ENCODE data around the gene MIS18BP1. TPM values are rescaled to one million over a fixed set of nuclear protein-coding genes. Genes with fewer than 3 reads are reported as not detected.

MIS18BP1 gene
- total RNA-seq, 2 experiments from 2014 or later: 20.1 to 20.3 TPM

- no peak overlapping the region for H3K27ac Mint-ChIP-seq
- H3K36me3 Mint-ChIP-seq (ENCODE audit: low read depth): peaks cover 14% of the 10 kb centered on the region
- Histone ChIP-seq H3K4me3 (ENCODE audit: low read length) (no peak overlapping the region), H3K36me3 (ENCODE audit: insufficient read depth, low read length) (no peaks in the 10 kb centered on the region), H3K27me3 (ENCODE audit: control insufficient read depth in 1 of 2, insufficient read depth in 2 of 2, low read length in 2 of 2) (no peaks in the 10 kb centered on the region), H3K9me3 (ENCODE audit: control insufficient read depth in 1 of 2, insufficient read depth in 1 of 2, low read length in 2 of 2) (no peaks in the 10 kb centered on the region), H3K27ac (ENCODE audit: low read depth in 1 of 2, low read length in 2 of 2) (no peak overlapping the region), H3K4me1 (ENCODE audit: insufficient read depth, low read length) (no peaks in the 10 kb centered on the region)
- ChIA-PET CTCF (no interaction called here), POLR2A (no interaction called here)
- no peak overlapping the region for H3K4me3 Mint-ChIP-seq
- TF ChIP-seq CTCF (IDR thresholded peaks at IDR 0.05): no peak
- no peaks in the 10 kb centered on the region for H3K9me3 Mint-ChIP-seq
- H3K27me3 Mint-ChIP-seq: no peaks in the 10 kb centered on the region
- ATAC-seq (ENCODE audit: poor library complexity): no peak
- H3K4me1 Mint-ChIP-seq (ENCODE audit: low read depth): no peaks in the 10 kb centered on the region
- intact Hi-C loops (cut with DNase I, micrococcal nuclease): no loop called here
- no peak for DNase-seq
These were observed 71.7 kb downstream of the MIS18BP1 start for GRCh38 chr14:45181329-45181728.

- H3K27ac ChIP-seq (ENCODE audit: low read depth in 1 of 2, low read length in 2 of 2): no peak overlapping the region
- no peaks in the 10 kb centered on the region for H3K27me3 ChIP-seq (ENCODE audit: control insufficient read depth in 1 of 2, insufficient read depth in 2 of 2, low read length in 2 of 2)
- H3K27ac Mint-ChIP-seq: no peak overlapping the region
- DNase-seq: peak in 2 of 14 experiments; percentile 3 to 19
- no peaks in the 10 kb centered on the region for H3K36me3 ChIP-seq (ENCODE audit: insufficient read depth, low read length)
- no peak overlapping the region for H3K4me3 Mint-ChIP-seq
- no peak for ATAC-seq (ENCODE audit: poor library complexity)
- H3K9me3 ChIP-seq (ENCODE audit: control insufficient read depth in 1 of 2, insufficient read depth in 1 of 2, low read length in 2 of 2): no peaks in the 10 kb centered on the region
- intact Hi-C loops (cut with DNase I, micrococcal nuclease): no loop called here
- ChIA-PET CTCF (no interaction called here), POLR2A (no interaction called here)
- H3K27me3 Mint-ChIP-seq: no peaks in the 10 kb centered on the region
- no peak overlapping the region for H3K4me3 ChIP-seq (ENCODE audit: low read length)
- no peak for TF ChIP-seq CTCF (IDR thresholded peaks at IDR 0.05)
- no peaks in the 10 kb centered on the region for H3K9me3 Mint-ChIP-seq
- no peaks in the 10 kb centered on the region for H3K4me1 ChIP-seq (ENCODE audit: insufficient read depth, low read length)
- peaks cover 8% of the 10 kb centered on the region for H3K36me3 Mint-ChIP-seq (ENCODE audit: low read depth)
- no peaks in the 10 kb centered on the region for H3K4me1 Mint-ChIP-seq (ENCODE audit: low read depth)
These were observed 75.9 kb downstream of the MIS18BP1 start for GRCh38 chr14:45177076-45177475.

GRCh38 chr14:45169906-45170305 is 83.1 kb downstream of the MIS18BP1 start:
- intact Hi-C loops (cut with DNase I, micrococcal nuclease): no loop called here
- Histone ChIP-seq H3K27ac (ENCODE audit: low read depth in 1 of 2, low read length in 2 of 2) (no peak overlapping the region), H3K4me3 (ENCODE audit: low read length) (no peak overlapping the region), H3K9me3 (ENCODE audit: control insufficient read depth in 1 of 2, insufficient read depth in 1 of 2, low read length in 2 of 2) (no peaks in the 10 kb centered on the region), H3K27me3 (ENCODE audit: control insufficient read depth in 1 of 2, insufficient read depth in 2 of 2, low read length in 2 of 2) (no peaks in the 10 kb centered on the region), H3K4me1 (ENCODE audit: insufficient read depth, low read length) (no peaks in the 10 kb centered on the region), H3K36me3 (ENCODE audit: insufficient read depth, low read length) (no peaks in the 10 kb centered on the region)
- Mint-ChIP-seq H3K27ac (no peak overlapping the region), H3K4me1 (ENCODE audit: low read depth) (no peaks in the 10 kb centered on the region), H3K27me3 (no peaks in the 10 kb centered on the region), H3K4me3 (no peak overlapping the region), H3K36me3 (ENCODE audit: low read depth) (peaks cover 19% of the 10 kb centered on the region), H3K9me3 (no peaks in the 10 kb centered on the region)
- no peak for ATAC-seq (ENCODE audit: poor library complexity)
- ChIA-PET POLR2A (interaction anchor here (1.3 kb wide), 1 partner anchor 9 kb away, joined by 3 read pairs; no protein-coding TSS in a partner anchor), CTCF (interaction anchor here (1.6 kb wide), 1 partner anchor 9 kb away, joined by 4 read pairs; no protein-coding TSS in a partner anchor)
- TF ChIP-seq CTCF (IDR thresholded peaks at IDR 0.05): no peak
- no peak for DNase-seq

All from CD4-positive, alpha-beta T cell (primary cell).